Kidney epithelial cell (primary cell): ENCODE measurements around the gene ATP13A4. TPM values are rescaled to one million over a fixed set of nuclear protein-coding genes. Genes with fewer than 3 reads are reported as not detected.

Source experiments
- DNase-seq: peaks from one replicate; pipeline ENCODE4 v3.0.0-alpha.2; 2010; ENCODE audit warnings: low read depth
- H3K27me3 ChIP-seq: 2 replicates; pipeline ENCODE4 v1.6.0; 2011; ENCODE audit warnings: low read length; ENCODE audit not compliant: control insufficient read depth, insufficient read depth
- H3K36me3 ChIP-seq: 2 replicates; pipeline ENCODE4 v1.5.1; 2011; ENCODE audit warnings: low read length; ENCODE audit not compliant: control insufficient read depth, insufficient read depth
- H3K4me3 ChIP-seq: 2 replicates; pipeline ENCODE4 v1.5.1; 2011; ENCODE audit warnings: low read depth, mild to moderate bottlenecking, control low read depth, low read length
- total RNA-seq: library from RNA; depleted of rRNA; stranded (reverse); fragments of >200 nt; gene quantifications from 2 replicates; pipeline ENCODE4 v1.2.3, GENCODE V29; 2015
- TF ChIP-seq, protein P1 (sequence below): IDR thresholded peaks from 2 replicates; pipeline ENCODE4 v1.5.1; 2011; ENCODE audit warnings: mild to moderate bottlenecking, moderate library complexity, low read length, control low read depth, inconsistent platforms; ENCODE audit not compliant: insufficient read depth, poor library complexity, severe bottlenecking

The ATP13A4 gene
- total RNA-seq, 1 donor from 2014 or later: 0.42 TPM

DNA sequence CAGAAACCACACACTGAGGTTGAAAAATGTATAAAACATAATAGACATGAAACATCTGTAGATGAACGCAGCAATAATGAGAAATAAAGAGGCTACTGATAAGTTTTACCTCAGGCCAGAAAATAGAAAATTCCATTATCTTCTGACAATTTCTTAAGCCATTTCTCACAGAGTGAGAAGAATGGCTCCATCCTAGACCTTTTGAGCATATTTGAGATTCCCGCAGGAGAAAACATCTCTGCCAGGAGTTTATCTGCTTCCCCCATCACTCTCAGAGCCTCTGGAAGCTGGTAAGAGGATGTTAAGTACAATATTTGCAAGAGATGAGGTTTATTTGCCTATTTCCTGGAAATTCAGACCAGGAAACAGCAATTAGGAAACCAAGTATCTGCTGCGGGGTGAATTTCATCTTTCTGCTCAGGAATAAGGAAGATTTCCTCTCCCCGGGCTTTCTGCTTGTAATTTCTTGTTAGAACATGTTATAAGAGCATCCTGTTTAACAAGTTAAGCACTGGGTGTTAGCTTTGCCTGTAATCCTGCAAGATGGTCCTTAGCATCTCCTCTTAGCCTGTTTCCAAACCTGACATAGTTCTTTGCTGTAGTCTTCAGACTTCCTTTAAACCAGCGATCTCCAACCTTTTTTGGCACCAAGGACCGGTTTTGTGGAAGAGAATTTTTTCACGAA is 54.8 kb downstream of the ATP13A4 start:
- Histone ChIP-seq H3K4me3 (no peak overlapping the region), H3K27me3 (no peaks in the 10 kb centered on the region), H3K36me3 (no peaks in the 10 kb centered on the region)
- TF ChIP-seq, protein P1, sequence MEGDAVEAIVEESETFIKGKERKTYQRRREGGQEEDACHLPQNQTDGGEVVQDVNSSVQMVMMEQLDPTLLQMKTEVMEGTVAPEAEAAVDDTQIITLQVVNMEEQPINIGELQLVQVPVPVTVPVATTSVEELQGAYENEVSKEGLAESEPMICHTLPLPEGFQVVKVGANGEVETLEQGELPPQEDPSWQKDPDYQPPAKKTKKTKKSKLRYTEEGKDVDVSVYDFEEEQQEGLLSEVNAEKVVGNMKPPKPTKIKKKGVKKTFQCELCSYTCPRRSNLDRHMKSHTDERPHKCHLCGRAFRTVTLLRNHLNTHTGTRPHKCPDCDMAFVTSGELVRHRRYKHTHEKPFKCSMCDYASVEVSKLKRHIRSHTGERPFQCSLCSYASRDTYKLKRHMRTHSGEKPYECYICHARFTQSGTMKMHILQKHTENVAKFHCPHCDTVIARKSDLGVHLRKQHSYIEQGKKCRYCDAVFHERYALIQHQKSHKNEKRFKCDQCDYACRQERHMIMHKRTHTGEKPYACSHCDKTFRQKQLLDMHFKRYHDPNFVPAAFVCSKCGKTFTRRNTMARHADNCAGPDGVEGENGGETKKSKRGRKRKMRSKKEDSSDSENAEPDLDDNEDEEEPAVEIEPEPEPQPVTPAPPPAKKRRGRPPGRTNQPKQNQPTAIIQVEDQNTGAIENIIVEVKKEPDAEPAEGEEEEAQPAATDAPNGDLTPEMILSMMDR: no peak
- DNase-seq: no peak

DNA sequence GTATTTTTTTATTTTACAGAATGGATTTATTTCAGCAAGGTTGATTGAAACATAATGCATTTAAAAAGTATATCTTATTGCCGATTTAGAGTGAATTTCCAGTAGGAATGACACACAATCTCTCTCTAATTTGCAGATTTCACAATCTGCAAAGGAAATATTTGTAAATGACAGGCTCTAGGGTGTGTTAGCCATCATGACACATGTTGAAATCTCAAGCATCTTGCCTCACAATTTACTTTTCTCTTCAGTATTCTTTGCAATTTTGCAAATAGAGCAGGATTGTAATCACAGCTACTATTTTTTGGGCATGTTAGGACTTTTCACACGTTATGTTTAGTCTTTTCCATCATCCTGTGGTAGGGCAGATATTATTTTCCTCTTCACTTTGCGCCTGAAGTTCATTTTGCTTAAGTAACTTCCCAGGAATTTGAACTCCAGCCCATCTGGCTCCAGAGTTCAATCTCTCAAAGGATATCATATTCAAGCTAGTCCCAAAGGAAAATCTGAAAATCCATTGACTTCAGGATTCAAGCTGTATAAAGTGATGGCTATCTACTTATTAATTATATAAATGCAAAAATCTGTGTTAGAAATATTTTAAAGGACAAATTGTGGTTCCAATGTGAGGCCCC is 55.4 kb downstream of the ATP13A4 start:
- TF ChIP-seq, protein P1: no peak
- Histone ChIP-seq H3K27me3 (no peaks in the 10 kb centered on the region), H3K4me3 (no peak overlapping the region), H3K36me3 (no peaks in the 10 kb centered on the region)
- no peak for DNase-seq

DNA sequence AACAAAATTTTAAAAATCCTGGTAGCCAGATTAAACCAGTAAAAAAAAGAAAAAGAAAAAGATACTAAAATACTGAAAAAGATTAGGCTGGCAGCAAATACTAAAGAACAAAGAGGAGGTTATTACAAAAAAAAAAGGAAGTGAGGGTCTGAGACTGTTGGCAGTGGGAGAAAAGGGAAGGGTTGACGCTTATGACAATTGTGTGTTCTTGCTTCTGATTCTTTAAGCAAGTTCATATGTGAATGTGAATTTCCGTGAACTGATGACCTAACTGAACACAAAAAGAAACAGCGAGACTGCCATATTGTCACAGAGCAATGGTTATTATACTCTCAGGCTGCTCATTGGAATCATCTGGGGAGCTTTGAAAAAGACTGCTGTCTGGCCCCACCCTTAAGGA is 56.5 kb downstream of the ATP13A4 start:
- no peak for DNase-seq
- TF ChIP-seq, protein P1: no peak
- Histone ChIP-seq H3K36me3 (no peaks in the 10 kb centered on the region), H3K4me3 (no peak overlapping the region), H3K27me3 (no peaks in the 10 kb centered on the region)

DNA sequence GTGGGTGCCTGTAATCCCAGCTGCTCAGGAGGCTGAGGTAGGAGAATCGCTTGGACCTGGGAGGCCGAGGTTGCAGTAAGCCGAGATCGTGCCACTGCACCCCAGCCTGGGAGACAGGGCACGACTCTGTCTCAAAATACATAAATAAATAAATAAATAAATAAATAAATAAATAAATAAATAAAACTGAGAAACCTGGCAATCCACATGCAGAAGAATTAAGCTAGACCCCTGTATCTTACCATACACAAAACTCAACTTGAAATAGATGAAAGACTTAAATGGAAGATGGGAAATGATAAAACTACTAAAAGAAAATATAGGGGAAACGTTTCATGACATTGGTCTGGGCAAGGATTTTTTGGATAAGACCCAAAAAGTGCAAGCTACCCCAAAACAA is 58.0 kb downstream of the ATP13A4 start:
- DNase-seq: no peak
- Histone ChIP-seq H3K36me3 (no peaks in the 10 kb centered on the region), H3K27me3 (no peaks in the 10 kb centered on the region), H3K4me3 (no peak overlapping the region)
- TF ChIP-seq, protein P1: no peak

DNA sequence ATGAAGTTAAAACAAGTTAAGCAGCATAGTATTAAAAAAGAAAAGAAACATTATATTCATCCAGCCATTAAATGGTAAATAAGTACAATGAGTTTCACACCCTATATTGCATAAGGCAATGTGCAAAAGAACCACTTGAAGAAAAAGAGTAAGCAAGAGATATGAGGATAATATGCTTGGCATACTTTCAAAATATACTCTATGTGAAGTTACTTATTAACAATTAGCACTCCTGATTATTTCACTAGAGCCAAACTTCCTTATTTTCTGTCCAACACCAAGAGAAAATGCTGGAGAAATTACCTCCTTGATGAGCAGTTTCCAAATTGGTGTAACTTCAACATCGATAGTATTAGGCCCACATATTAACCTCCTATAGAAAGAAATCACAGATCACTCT is 63.7 kb downstream of the ATP13A4 start:
- Histone ChIP-seq H3K36me3 (no peaks in the 10 kb centered on the region), H3K27me3 (no peaks in the 10 kb centered on the region), H3K4me3 (no peak overlapping the region)
- TF ChIP-seq, protein P1: no peak
- no peak for DNase-seq
